Heart left ventricle (tissue), 13 donors: ENCODE data around the gene BEAN1.

ENCODE experiments used
- CTCF ChIP-seq, 12 donors: fragments of 200-600 bp; sonication (generic) in 4 of 12; IDR thresholded peaks; one replicate each; pipeline versions ENCODE4 v1.5.0 to v1.8.0; 2018 to 2022; ENCODE audit warnings: antibody characterized with exemption in 12 of 12, mild to moderate bottlenecking in 5 of 12
- POLR2A ChIP-seq, 2 donors: fragments of 450-650 bp; IDR thresholded peaks; one replicate each; pipeline ENCODE4 v1.6.1; 2017; ENCODE audit warnings: antibody characterized with exemption in 2 of 2, mild to moderate bottlenecking in 2 of 2, moderate library complexity in 2 of 2
- donor health status: ischemic (EF 13 %, LVEDD 7.1; RV severe dilation, severe dysfunction).
- donor health status: DM: no; HTN: yes; CAD: no.
- donor health status: DM: no; HTN: no; CAD: no.
- donor health status: ischemic (EF 25% LVEDD 6.9; RV normal size, moderate dysfunction).
- donor health status: ischemic (EF 25% LVEDD 5.7; RV mildly dilated, moderate dysfunction).
- donor health status: ischemic (EF 35%, LVEDD 5.7; RV mildly dilated, moderate dysfunction).
- donor health status: nonischemic (EF 11% LVEDD 7.7; RV severe dilation, severe dysfunction).
- donor health status: DM: yes; HTN: yes; CAD: no.
- donor health status: PGD.
- donor health status: ischemic (EF 29% LVEDD 5.4; RV normal size, mild dysfunction).
- donor health status: nonischemic (EF 23%, LVEDD 6.1; RV moderate dilation, normal function).

- TF ChIP-seq CTCF (IDR thresholded peaks at IDR 0.05) (no peak), POLR2A (IDR thresholded peaks at IDR 0.05) (no peak)
These were observed 3.9 kb upstream of the BEAN1 start for GRCh38 chr16:66423177-66423576.
